ENCODE results near the gene CORO7.

The CORO7 gene

GRCh38 chr16:4370151-4370550, 46.2 kb downstream of the CORO7 start:
- Histone ChIP-seq H3K4me3 (ENCODE audit: low read length) (no peak overlapping the region), H3K9me3 (ENCODE audit: control insufficient read depth, low read length) (no peaks in the 10 kb centered on the region), H3K4me1 (ENCODE audit: control insufficient read depth, insufficient read depth, low read length) (peaks cover 49% of the 10 kb centered on the region), H3K9ac (ENCODE audit: low read length) (no peak overlapping the region), H3K27me3 (ENCODE audit: control insufficient read depth, insufficient read depth, low read length) (peaks cover 10% of the 10 kb centered on the region), H3K36me3 (ENCODE audit: control insufficient read depth, insufficient read depth, low read length) (no peaks in the 10 kb centered on the region)

GRCh38 chr16:4369007-4369733, 47.2 kb downstream of the CORO7 start:
- Histone ChIP-seq H3K4me3 (ENCODE audit: low read length) (no peak overlapping the region), H3K27me3 (ENCODE audit: control insufficient read depth, insufficient read depth, low read length) (peaks cover 10% of the 10 kb centered on the region), H3K9ac (ENCODE audit: low read length) (no peak overlapping the region), H3K4me1 (ENCODE audit: control insufficient read depth, insufficient read depth, low read length) (peaks cover 39% of the 10 kb centered on the region), H3K36me3 (ENCODE audit: control insufficient read depth, insufficient read depth, low read length) (no peaks in the 10 kb centered on the region), H3K9me3 (ENCODE audit: control insufficient read depth, low read length) (no peaks in the 10 kb centered on the region)

DNA sequence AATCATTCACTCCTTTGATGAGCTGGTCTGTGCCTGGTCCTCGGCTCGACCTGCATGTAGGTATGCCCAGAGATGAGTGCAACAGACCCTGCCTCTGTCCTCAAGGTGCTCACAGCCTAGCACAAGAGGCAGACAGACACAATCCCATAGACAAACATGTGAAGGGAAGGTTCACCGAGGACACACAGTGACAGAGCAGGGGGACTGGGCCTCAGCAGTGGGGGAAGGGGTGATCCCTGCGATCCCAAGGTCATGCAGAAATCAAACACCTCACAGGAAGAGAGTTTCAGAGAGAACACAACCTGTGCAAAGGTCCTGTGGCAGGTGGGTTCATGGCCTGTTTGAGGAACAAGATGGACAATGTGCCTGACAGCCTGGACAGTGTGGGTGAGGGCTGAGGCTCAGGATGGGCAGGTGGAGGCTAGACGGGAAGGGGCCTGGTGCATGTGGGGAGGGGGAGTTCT, 49.0 kb downstream of the CORO7 start:
- no peak overlapping the region for H3K4me3 ChIP-seq (ENCODE audit: low read length)
- H3K36me3 ChIP-seq (ENCODE audit: control insufficient read depth, insufficient read depth, low read length): peaks cover 4% of the 10 kb centered on the region
- peaks cover 22% of the 10 kb centered on the region for H3K4me1 ChIP-seq (ENCODE audit: control insufficient read depth, insufficient read depth, low read length)
- H3K9ac ChIP-seq (ENCODE audit: low read length): no peak overlapping the region
- no peaks in the 10 kb centered on the region for H3K9me3 ChIP-seq (ENCODE audit: control insufficient read depth, low read length)
- H3K27me3 ChIP-seq (ENCODE audit: control insufficient read depth, insufficient read depth, low read length): peaks cover 3% of the 10 kb centered on the region

DNA sequence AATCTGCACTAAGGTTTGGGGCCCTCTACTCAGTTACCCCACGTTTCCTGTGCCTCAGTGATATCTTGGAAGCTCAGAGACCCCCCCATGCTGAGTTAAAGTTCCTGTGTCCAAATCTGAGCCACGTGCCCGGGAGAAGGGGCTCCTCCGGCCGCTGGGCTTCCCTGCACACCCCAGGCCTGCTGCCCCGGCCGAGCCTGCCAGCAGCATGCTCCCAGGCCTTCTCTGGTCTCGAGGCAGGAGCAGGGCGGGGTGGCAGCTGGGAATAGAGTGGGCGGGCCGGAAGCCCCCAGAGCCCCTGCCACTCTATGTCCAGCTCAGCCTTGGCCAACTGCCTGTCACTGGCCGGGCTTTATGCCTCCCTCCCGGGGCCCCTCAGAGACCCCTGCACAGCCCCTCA, 50.4 kb downstream of the CORO7 start:
- Histone ChIP-seq H3K27me3 (ENCODE audit: control insufficient read depth, insufficient read depth, low read length) (no peaks in the 10 kb centered on the region), H3K4me3 (ENCODE audit: low read length) (no peak overlapping the region), H3K9ac (ENCODE audit: low read length) (no peak overlapping the region), H3K9me3 (ENCODE audit: control insufficient read depth, low read length) (no peaks in the 10 kb centered on the region), H3K4me1 (ENCODE audit: control insufficient read depth, insufficient read depth, low read length) (peaks cover 14% of the 10 kb centered on the region), H3K36me3 (ENCODE audit: control insufficient read depth, insufficient read depth, low read length) (peaks cover 15% of the 10 kb centered on the region)

- Histone ChIP-seq H3K4me3 (ENCODE audit: low read length) (no peak overlapping the region), H3K9me3 (ENCODE audit: control insufficient read depth, low read length) (no peaks in the 10 kb centered on the region), H3K27me3 (ENCODE audit: control insufficient read depth, insufficient read depth, low read length) (no peaks in the 10 kb centered on the region), H3K36me3 (ENCODE audit: control insufficient read depth, insufficient read depth, low read length) (peaks cover 15% of the 10 kb centered on the region), H3K9ac (ENCODE audit: low read length) (no peak overlapping the region), H3K4me1 (ENCODE audit: control insufficient read depth, insufficient read depth, low read length) (peaks cover 11% of the 10 kb centered on the region)
Observed at GRCh38 chr16:4365615-4366014, 50.8 kb downstream of the CORO7 start.

GRCh38 chr16:4365014-4365406, 51.4 kb downstream of the CORO7 start:
- Histone ChIP-seq H3K36me3 (ENCODE audit: control insufficient read depth, insufficient read depth, low read length) (peaks cover 15% of the 10 kb centered on the region), H3K4me1 (ENCODE audit: control insufficient read depth, insufficient read depth, low read length) (peaks cover 8% of the 10 kb centered on the region), H3K9ac (ENCODE audit: low read length) (no peak overlapping the region), H3K4me3 (ENCODE audit: low read length) (no peak overlapping the region), H3K27me3 (ENCODE audit: control insufficient read depth, insufficient read depth, low read length) (no peaks in the 10 kb centered on the region), H3K9me3 (ENCODE audit: control insufficient read depth, low read length) (no peaks in the 10 kb centered on the region)

DNA sequence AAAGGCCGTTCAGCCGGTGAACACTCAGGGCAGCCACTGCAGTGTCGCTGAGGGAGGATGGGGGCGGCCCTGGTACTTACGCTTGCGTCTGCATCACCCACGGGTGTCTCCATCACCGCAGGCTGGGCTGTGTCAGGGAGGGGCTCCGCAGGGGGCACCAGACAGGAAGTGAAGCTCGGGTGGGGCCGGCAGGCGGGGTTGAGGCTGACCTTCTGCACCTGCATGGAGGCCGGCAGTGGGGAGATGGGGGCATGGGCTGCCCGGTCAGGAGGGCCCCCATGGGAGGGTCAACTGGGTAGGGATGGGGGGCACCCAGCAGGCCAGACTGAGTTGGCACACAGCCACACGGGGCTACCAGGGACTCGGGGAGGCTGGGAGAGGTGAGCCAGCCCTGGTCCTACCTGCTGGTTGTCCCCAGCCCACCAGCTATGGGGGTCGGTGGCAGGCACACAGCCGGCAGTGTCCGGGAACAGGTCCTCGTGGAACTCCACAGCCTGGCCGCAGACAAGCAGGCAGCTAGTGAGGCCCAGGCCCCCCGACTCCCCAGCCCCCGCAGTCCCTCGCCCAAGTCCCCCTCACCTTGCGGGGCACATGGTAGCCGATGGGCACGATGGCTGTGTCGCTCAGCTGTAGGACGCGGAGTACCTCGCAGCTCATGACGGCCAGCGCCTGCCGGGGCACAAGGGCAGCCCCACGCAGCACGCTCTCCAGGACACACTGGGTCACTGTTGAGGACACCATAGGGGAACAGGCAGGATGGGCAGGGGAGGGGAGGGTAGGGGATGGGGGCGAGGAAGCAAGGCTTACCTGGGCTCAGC, 52.0 kb downstream of the CORO7 start:
- no peak overlapping the region for H3K9ac ChIP-seq (ENCODE audit: low read length)
- peaks cover 15% of the 10 kb centered on the region for H3K36me3 ChIP-seq (ENCODE audit: control insufficient read depth, insufficient read depth, low read length)
- H3K4me3 ChIP-seq (ENCODE audit: low read length): no peak overlapping the region
- peaks cover 8% of the 10 kb centered on the region for H3K4me1 ChIP-seq (ENCODE audit: control insufficient read depth, insufficient read depth, low read length)
- no peaks in the 10 kb centered on the region for H3K27me3 ChIP-seq (ENCODE audit: control insufficient read depth, insufficient read depth, low read length)
- H3K9me3 ChIP-seq (ENCODE audit: control insufficient read depth, low read length): no peaks in the 10 kb centered on the region

DNA sequence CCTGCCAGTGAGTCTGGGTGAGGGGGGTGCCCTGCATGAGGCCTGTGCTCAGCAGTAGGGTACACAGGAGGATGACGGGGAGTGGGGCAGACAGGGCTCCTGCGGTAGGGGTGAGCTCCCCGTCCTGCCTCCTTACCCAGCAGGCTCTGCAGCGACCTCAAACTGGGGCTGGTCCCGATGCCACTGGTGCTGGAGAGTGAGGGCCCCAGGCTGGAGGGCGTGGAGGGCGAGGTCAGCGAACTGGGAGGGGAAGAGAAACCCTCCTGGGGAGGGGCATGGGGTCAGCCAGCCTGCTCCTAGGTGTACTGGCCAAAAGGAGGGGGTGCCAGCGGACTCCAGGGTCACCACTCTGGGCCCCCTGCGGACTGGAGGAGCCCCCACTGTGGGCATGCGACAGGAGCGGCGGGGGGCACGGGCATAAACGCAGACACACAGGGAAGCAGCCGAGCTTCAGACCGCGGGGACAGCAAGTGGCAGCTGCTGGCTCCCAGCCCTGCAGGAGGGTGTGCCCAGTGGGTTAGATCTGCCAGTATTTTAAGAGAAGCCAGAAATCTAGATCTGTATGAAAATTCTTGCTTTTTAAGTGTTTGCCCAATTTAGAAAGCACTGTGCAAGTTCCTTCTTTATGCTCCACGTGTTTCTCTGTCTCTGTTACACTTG, 53.8 kb downstream of the CORO7 start:
- peaks cover 13% of the 10 kb centered on the region for H3K4me1 ChIP-seq (ENCODE audit: control insufficient read depth, insufficient read depth, low read length)
- H3K27me3 ChIP-seq (ENCODE audit: control insufficient read depth, insufficient read depth, low read length): no peaks in the 10 kb centered on the region

DNA sequence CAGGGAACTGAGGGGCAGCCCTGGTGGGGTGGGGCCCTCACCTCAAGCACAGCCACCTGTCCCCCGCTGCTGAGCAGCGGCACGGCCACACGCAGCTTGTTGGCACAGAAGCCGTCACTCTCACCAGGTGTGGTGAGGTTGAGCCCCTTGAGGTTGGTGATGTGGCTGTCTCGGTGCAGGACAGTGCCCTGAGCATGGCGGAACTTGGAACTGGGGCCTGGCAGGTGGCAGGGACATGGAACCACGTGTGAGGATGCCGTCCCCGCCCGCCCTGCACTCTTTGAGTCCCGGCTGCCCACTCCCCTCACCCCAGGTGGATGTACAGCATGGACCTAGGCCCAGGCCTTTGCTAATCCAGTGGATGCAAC, 54.5 kb downstream of the CORO7 start:
- H3K9me3 ChIP-seq (ENCODE audit: control insufficient read depth, low read length): no peaks in the 10 kb centered on the region
- H3K4me1 ChIP-seq (ENCODE audit: control insufficient read depth, insufficient read depth, low read length): peaks cover 8% of the 10 kb centered on the region
- H3K9ac ChIP-seq (ENCODE audit: low read length): no peak overlapping the region
- H3K4me3 ChIP-seq (ENCODE audit: low read length): no peak overlapping the region
- H3K36me3 ChIP-seq (ENCODE audit: control insufficient read depth, insufficient read depth, low read length): peaks cover 15% of the 10 kb centered on the region
- no peaks in the 10 kb centered on the region for H3K27me3 ChIP-seq (ENCODE audit: control insufficient read depth, insufficient read depth, low read length)

More for the DNA sequence above, 53.8 kb downstream of the CORO7 start:
- no peaks in the 10 kb centered on the region for H3K9me3 ChIP-seq (ENCODE audit: control insufficient read depth, low read length)
- H3K4me3 ChIP-seq (ENCODE audit: low read length): no peak overlapping the region
- H3K9ac ChIP-seq (ENCODE audit: low read length): no peak overlapping the region
- peaks cover 15% of the 10 kb centered on the region for H3K36me3 ChIP-seq (ENCODE audit: control insufficient read depth, insufficient read depth, low read length)

DNA sequence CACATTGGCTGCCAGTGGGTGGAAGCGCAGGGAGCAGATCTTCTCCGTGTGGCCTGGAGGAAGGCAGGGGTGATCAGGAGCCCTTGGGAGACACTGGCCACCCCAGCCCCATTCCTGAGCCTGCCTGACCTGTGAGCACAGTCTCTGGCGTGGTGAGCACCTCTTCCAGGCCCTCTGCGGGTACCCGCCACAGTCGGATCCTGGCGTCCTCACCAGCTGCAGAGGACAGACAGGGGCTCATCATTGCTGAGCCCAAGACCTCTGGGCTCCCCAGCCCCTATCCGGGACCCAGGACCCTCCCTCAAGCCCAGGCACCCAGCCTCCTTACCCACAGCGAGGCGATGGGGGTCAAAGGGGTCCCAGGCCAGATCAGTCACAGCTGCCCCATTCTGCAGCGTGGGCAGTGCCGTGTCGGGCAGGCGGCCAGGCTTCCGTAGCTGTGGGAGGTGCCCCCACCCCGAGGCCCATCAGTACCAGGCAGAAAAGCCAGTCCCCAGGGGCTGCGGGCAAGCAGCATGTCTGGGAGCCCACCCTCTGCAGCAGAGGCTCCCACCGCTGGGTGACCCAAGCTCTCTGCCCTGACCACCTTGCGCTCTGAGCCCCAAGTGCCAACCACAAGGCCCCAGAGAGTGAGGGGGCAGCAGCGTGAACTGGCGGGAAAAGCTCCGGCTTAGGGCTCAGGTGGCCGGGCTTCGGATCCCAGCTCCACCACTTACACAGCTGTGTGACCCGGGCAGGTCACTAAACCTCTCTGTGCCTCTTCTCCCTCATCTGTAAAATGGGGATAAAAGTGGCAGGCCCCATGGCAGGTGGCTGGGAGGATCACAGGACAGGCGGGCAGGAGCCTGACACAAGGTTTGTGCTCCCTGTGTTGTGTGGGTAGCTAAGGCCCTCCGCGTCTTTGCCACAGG, 55.1 kb downstream of the CORO7 start:
- Histone ChIP-seq H3K4me1 (ENCODE audit: control insufficient read depth, insufficient read depth, low read length) (peaks cover 5% of the 10 kb centered on the region), H3K9me3 (ENCODE audit: control insufficient read depth, low read length) (no peaks in the 10 kb centered on the region), H3K36me3 (ENCODE audit: control insufficient read depth, insufficient read depth, low read length) (peaks cover 15% of the 10 kb centered on the region), H3K27me3 (ENCODE audit: control insufficient read depth, insufficient read depth, low read length) (no peaks in the 10 kb centered on the region), H3K9ac (ENCODE audit: low read length) (no peak overlapping the region), H3K4me3 (ENCODE audit: low read length) (no peak overlapping the region)

DNA sequence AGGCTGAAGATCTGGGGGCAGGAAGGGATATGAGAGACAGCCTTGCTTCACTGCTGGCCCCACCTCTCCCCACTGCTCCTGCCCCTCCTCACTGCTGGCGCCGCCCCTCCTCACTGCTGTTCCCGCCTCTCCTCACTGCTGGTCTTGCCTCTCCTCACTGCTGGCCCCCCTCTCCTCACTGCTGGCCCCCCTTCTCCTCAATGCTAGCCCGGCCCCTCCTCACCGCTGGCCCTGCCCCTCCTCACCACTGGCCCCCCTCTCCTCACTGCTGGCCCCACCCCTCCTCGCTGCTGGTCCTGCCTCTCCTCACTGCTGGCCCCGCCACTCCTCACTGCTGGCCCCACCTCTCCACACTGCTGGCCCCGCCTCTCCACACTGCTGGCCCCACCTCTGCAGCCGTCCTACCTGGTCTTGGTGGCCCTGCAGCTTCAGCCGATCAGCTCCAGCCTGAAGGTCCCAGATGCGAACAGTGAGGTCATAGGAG, 55.8 kb downstream of the CORO7 start:
- Histone ChIP-seq H3K9ac (ENCODE audit: low read length) (no peak overlapping the region), H3K27me3 (ENCODE audit: control insufficient read depth, insufficient read depth, low read length) (no peaks in the 10 kb centered on the region), H3K4me3 (ENCODE audit: low read length) (no peak overlapping the region), H3K4me1 (ENCODE audit: control insufficient read depth, insufficient read depth, low read length) (peaks cover 5% of the 10 kb centered on the region), H3K36me3 (ENCODE audit: control insufficient read depth, insufficient read depth, low read length) (peaks cover 15% of the 10 kb centered on the region), H3K9me3 (ENCODE audit: control insufficient read depth, low read length) (no peaks in the 10 kb centered on the region)

All from mucosa of stomach (tissue), 1 donor.